Measurements from ENCODE around the gene PAX9. TPM values are rescaled to one million over a fixed set of nuclear protein-coding genes. Genes with fewer than 3 reads are reported as not detected.
A peak's percentile ranks its signal among the peaks of the same experiment; 100 is the strongest.

The PAX9 gene
- total RNA-seq, 2 experiments from 2014 or later = not detected

DNA sequence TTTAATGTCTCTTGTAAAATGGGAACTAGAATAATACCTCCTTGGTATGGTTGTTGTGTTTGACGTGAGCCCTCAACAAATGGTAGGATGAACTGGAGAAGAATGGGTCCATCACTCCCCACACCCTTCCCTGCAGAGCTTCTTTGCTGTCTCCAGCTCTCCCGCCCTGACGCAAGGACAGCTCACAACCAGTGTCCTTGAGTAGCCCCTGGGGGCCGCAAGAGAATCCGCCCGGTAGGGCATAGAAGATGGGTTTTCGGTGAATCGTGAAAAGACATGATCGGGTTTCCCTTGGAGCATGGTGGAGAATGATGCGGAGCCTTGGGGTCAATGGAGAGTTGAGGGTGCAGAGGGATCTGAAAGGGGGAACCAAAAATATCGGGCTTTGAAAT is 6.1 kb upstream of the PAX9 start:
- ATAC-seq (no peak), DNase-seq (no peak)
- Mint-ChIP-seq H3K4me1 (ENCODE audit: low read depth) (peaks cover 16% of the 10 kb centered on the region), H3K4me3 (no peak overlapping the region), H3K9me3 (no peaks in the 10 kb centered on the region), H3K27me3 (peaks cover 81% of the 10 kb centered on the region), H3K36me3 (ENCODE audit: low read depth) (no peaks in the 10 kb centered on the region), H3K27ac (no peak overlapping the region)
- ChIA-PET CTCF (interaction anchor here (0.6 to 1.8 kb wide), 9 partner anchors 8 to 571 kb away, joined by 3 to 7 read pairs (median 4); no protein-coding TSS in a partner anchor), POLR2A (no interaction called here)
- TF ChIP-seq, protein P1, sequence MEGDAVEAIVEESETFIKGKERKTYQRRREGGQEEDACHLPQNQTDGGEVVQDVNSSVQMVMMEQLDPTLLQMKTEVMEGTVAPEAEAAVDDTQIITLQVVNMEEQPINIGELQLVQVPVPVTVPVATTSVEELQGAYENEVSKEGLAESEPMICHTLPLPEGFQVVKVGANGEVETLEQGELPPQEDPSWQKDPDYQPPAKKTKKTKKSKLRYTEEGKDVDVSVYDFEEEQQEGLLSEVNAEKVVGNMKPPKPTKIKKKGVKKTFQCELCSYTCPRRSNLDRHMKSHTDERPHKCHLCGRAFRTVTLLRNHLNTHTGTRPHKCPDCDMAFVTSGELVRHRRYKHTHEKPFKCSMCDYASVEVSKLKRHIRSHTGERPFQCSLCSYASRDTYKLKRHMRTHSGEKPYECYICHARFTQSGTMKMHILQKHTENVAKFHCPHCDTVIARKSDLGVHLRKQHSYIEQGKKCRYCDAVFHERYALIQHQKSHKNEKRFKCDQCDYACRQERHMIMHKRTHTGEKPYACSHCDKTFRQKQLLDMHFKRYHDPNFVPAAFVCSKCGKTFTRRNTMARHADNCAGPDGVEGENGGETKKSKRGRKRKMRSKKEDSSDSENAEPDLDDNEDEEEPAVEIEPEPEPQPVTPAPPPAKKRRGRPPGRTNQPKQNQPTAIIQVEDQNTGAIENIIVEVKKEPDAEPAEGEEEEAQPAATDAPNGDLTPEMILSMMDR (IDR thresholded peaks at IDR 0.05) = no peak
- intact Hi-C loops (cut with micrococcal nuclease) = loop anchor here (5.0 to 10.0 kb wide), 4 partner anchors 73 to 939 kb away; partner anchors contain the start of genes FOXA1, NKX2-8 and TTC6

DNA sequence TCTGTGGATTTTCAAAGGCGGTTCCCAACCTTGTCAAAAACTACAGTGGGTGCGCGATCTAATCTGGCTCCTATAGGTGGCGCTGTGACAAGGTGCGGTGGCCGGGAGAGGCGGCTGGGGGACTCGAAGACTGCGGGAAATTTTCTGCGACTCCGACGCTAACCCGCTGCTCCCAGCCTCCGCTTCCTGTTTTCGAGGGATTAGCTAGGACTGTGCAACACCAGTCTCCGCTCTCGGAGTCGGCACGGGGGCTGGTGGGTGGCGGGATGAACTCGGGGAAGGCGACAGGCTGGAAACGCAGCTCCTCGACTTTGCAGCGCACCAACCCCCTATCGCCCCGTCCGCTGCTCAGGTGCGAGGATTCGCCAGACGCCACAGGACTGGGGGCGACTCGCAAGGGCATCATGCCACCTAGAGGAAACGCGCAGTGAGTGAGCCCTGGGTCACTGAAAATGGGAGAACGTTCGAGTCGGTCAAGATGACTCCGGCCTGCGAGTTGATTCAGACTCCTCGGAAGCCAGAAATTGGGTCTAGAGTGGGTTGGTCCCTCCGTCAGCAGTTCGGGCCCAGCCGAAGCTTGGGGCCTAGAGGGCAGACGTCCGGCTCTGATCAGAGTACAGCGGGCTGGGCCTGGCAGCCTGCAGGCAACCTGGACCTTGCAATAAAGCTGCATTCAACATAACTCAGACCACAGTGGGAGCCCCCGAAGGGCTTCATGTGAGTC is 5.5 kb upstream of the PAX9 start:
- intact Hi-C loops (cut with micrococcal nuclease) = loop anchor here (5.0 to 10.0 kb wide), 4 partner anchors 74 to 939 kb away; partner anchors contain the start of genes FOXA1, NKX2-8 and TTC6
- TF ChIP-seq, protein P1 (IDR thresholded peaks at IDR 0.05) = peak; percentile 53
- DNase-seq (peak; percentile 55), ATAC-seq (peak; percentile 55)
- CTCF ChIA-PET = interaction anchor here (0.7 to 1.8 kb wide), 7 partner anchors 9 to 134 kb away, joined by 3 to 7 read pairs (median 4); no protein-coding TSS in a partner anchor
- H3K4me1 Mint-ChIP-seq (ENCODE audit: low read depth) = peaks cover 18% of the 10 kb centered on the region
- peaks cover 84% of the 10 kb centered on the region for H3K27me3 Mint-ChIP-seq
- POLR2A ChIA-PET = no interaction called here
- H3K9me3 Mint-ChIP-seq = no peaks in the 10 kb centered on the region
- H3K4me3 Mint-ChIP-seq = no peak overlapping the region
- H3K27ac Mint-ChIP-seq = no peak overlapping the region
- no peaks in the 10 kb centered on the region for H3K36me3 Mint-ChIP-seq (ENCODE audit: low read depth)

DNA sequence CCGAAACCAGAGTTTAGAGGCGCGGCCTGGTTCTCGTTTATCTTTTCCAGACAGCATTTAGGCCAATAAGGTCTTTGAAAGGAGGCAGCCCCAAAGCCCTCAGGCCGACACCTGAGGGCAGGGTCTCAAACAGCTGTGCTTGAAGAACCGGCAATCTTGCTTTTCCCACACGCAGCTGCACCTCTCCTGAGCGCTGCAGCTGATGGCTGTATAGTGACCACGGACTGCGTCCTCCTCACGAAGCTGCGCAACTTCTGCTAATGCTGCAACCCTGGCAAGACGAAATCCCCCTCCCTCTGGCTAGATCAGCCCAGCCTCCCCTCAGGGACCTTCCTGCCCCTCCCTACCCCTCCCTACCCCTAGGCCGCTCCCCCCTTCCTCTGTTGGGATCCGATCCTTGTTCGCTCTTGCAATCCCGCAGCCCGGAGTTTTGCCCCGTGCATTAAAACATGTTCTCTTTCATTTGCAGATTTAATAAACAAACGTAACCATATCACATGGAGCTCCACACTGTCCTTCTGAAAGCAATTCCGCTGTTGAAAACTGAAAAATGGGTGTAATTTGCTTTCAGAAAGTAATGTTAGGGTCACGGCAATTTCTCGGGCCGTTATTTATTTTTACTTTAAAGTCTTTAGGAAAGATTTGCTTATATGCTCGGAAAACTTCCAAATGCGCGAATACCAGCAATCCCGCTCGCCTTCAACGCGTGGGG is 4.8 kb upstream of the PAX9 start:
- DNase-seq (no peak), ATAC-seq (no peak)
- TF ChIP-seq, protein P1 (IDR thresholded peaks at IDR 0.05) = no peak
- POLR2A ChIA-PET = no interaction called here
- Mint-ChIP-seq H3K4me3 (no peak overlapping the region), H3K36me3 (ENCODE audit: low read depth) (peaks cover 3% of the 10 kb centered on the region), H3K9me3 (peaks cover 3% of the 10 kb centered on the region), H3K27me3 (peaks cover 88% of the 10 kb centered on the region), H3K4me1 (ENCODE audit: low read depth) (peaks cover 24% of the 10 kb centered on the region), H3K27ac (no peak overlapping the region)
- intact Hi-C loops (cut with micrococcal nuclease) = loop anchor here (5.0 to 10.0 kb wide), 4 partner anchors 75 to 938 kb away; partner anchors contain the start of genes FOXA1, NKX2-8 and TTC6
- CTCF ChIA-PET = interaction anchor here (0.8 to 1.8 kb wide), 6 partner anchors 9 to 493 kb away, joined by 3 to 7 read pairs (median 4); no protein-coding TSS in a partner anchor

DNA sequence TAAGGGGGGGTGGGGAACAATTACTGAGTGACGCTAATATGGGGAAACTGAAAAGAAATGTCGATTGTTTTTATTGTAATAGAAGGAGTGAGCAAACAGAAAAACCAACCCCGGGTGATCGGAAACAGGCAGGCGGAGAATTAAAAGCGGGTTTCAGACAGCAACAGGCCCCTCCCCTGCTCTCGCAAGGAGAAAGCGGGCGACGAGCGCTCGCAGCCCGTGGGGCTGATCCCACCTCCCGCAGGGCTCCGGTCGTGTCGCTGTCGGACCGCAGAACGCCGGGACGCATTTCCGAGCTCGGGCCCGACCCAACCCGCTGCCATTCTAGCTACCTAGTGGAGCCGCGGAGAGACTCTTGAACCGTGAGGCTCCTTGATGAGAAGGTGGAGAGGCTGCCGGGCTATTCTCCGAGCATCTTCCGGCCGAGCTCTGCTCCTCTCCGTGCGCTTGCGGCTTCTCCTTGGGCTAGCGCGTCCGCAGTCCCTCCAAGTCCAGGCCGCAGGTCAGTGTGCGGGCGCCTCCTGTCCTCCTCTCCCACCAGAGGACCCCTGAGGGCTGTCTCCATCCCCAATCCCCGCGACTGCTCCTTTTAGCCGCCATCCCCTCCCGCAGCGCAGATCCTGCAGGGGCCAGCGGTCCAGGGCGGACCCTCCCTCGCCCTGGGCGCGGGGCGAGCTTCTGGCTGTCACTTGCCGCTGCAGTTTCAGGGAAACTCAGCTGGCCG is 4.1 kb upstream of the PAX9 start:
- no peak overlapping the region for H3K4me3 Mint-ChIP-seq
- TF ChIP-seq, protein P1 (IDR thresholded peaks at IDR 0.05) = no peak

More for the DNA sequence above, 4.1 kb upstream of the PAX9 start:
- intact Hi-C loops (cut with micrococcal nuclease) = loop anchor here (5.0 to 10.0 kb wide), 4 partner anchors 75 to 937 kb away; partner anchors contain the start of genes FOXA1, NKX2-8 and TTC6
- Mint-ChIP-seq H3K9me3 (peaks cover 4% of the 10 kb centered on the region), H3K4me1 (ENCODE audit: low read depth) (peaks cover 29% of the 10 kb centered on the region), H3K36me3 (ENCODE audit: low read depth) (peaks cover 3% of the 10 kb centered on the region), H3K27me3 (peaks cover 93% of the 10 kb centered on the region), H3K27ac (no peak overlapping the region)
- POLR2A ChIA-PET = no interaction called here
- DNase-seq (no peak), ATAC-seq (no peak)
- CTCF ChIA-PET = interaction anchor here (0.9 to 1.1 kb wide), 2 partner anchors 10 to 493 kb away, joined by 3 read pairs; no protein-coding TSS in a partner anchor

Measured in activated CD8-positive, alpha-beta T cell treated with anti-CD3 and anti-CD28 coated beads for 36 hours (primary cell).